HG02840 (cell line): ENCODE results near the gene PATE1.

Experiments used
- ATAC-seq: cut with Tn5 transposase; IDR thresholded peaks from one replicate; pipeline ENCODE4 v1.9.1; 2021; ENCODE audit warnings: mild to moderate bottlenecking, moderate library complexity, moderate number of reproducible peaks; ENCODE audit not compliant: unreplicated experiment, low FRiP score

The PATE1 gene

GRCh38 chr11:125787827-125788226 lies 41.7 kb downstream of the PATE1 start, which contains the start of gene PATE3:
Gene PATE3, plus strand, starts transcription at chr11:125788127. Its CDS starts 25 bp downstream, at chr11:125788152.
- ATAC-seq, result no peak

GRCh38 chr11:125790825-125791224 lies 44.7 kb downstream of the PATE1 start:
- ATAC-seq, result no peak

- no peak for ATAC-seq
Observed at GRCh38 chr11:125797641-125798040, 51.6 kb downstream of the PATE1 start.
